H9 (cell line): ENCODE results near the gene MAPT. TPM values are rescaled to one million over a fixed set of nuclear protein-coding genes. Genes with fewer than 3 reads are reported as not detected.

Experiments used
- DNase-seq: peaks from one replicate; pipeline ENCODE4 v3.0.0-alpha.2; 2017
- H2AFZ ChIP-seq: one replicate; pipeline ENCODE4 v1.6.1; 2013; ENCODE audit warnings: mild to moderate bottlenecking, low read length, control low read depth, moderate library complexity
- H2AK5ac ChIP-seq: 2 replicates; pipeline ENCODE4 v1.6.1; 2013; ENCODE audit warnings: low read length, control low read depth, mixed read lengths; ENCODE audit not compliant: insufficient read length
- H2BK120ac ChIP-seq: one replicate; pipeline ENCODE4 v1.6.1; 2013; ENCODE audit warnings: low read depth, mild to moderate bottlenecking, low read length, control low read depth, inconsistent platforms; ENCODE audit not compliant: poor library complexity, severe bottlenecking
- H2BK12ac ChIP-seq: 2 replicates; pipeline ENCODE4 v1.6.1; 2013; ENCODE audit warnings: low read length, control low read depth, mixed read lengths, low read depth; ENCODE audit not compliant: insufficient read length
- H2BK15ac ChIP-seq: 2 replicates; pipeline ENCODE4 v1.6.1; 2013; ENCODE audit warnings: low read depth, low read length, control low read depth
- H2BK20ac ChIP-seq: one replicate; pipeline ENCODE4 v1.6.1; 2013; ENCODE audit warnings: low read depth, mild to moderate bottlenecking, low read length, control low read depth, inconsistent platforms; ENCODE audit not compliant: poor library complexity, severe bottlenecking
- H2BK5ac ChIP-seq: 2 replicates; pipeline ENCODE4 v1.6.1; 2013; ENCODE audit warnings: low read length, control low read depth, mixed read lengths; ENCODE audit not compliant: insufficient read length
- H3K14ac ChIP-seq: 2 replicates; pipeline ENCODE4 v1.6.1; 2013; ENCODE audit warnings: low read length, control low read depth; ENCODE audit not compliant: insufficient read depth
- H3K18ac ChIP-seq: 2 replicates; pipeline ENCODE4 v1.6.1; 2013; ENCODE audit warnings: low read depth, mild to moderate bottlenecking, mixed read lengths, low read length, control low read depth; ENCODE audit not compliant: insufficient read length
- H3K23ac ChIP-seq: 2 replicates; pipeline ENCODE4 v1.6.1; 2013; ENCODE audit warnings: low read length, control low read depth, mixed read lengths, low read depth; ENCODE audit not compliant: insufficient read length
- H3K23me2 ChIP-seq: 2 replicates; pipeline ENCODE4 v1.6.1; 2013; ENCODE audit warnings: low read depth, mild to moderate bottlenecking, mixed read lengths, low read length, control low read depth; ENCODE audit not compliant: insufficient read length, poor library complexity, severe bottlenecking
- H3K27ac ChIP-seq: 2 replicates; pipeline ENCODE4 v1.5.1; 2013; ENCODE audit warnings: low read length, control low read depth, mixed read lengths, low read depth; ENCODE audit not compliant: insufficient read length
- H3K27me3 ChIP-seq: 2 replicates; pipeline ENCODE4 v1.6.1; 2013; ENCODE audit warnings: low read length, control low read depth, inconsistent platforms; ENCODE audit not compliant: insufficient read depth
- H3K4ac ChIP-seq: 2 replicates; pipeline ENCODE4 v1.6.1; 2013; ENCODE audit warnings: low read depth, mild to moderate bottlenecking, control low read depth, inconsistent platforms, low read length, moderate library complexity
- H3K4me1 ChIP-seq: 2 replicates; pipeline ENCODE4 v1.6.1; 2013; ENCODE audit warnings: low read length, control low read depth, inconsistent platforms; ENCODE audit not compliant: insufficient read depth
- H3K4me2 ChIP-seq: 2 replicates; pipeline ENCODE4 v1.6.1; 2013; ENCODE audit warnings: low read length, control low read depth, mixed read lengths; ENCODE audit not compliant: insufficient read length, insufficient read depth
- H3K56ac ChIP-seq: 2 replicates; pipeline ENCODE4 v1.6.1; 2013; ENCODE audit warnings: low read depth, mild to moderate bottlenecking, mixed read lengths, low read length, control low read depth; ENCODE audit not compliant: insufficient read length
- H3K79me1 ChIP-seq: 2 replicates; pipeline ENCODE4 v1.6.1; 2013; ENCODE audit warnings: low read depth, mild to moderate bottlenecking, moderate library complexity, low read length, control low read depth, inconsistent platforms; ENCODE audit not compliant: insufficient read depth, poor library complexity, severe bottlenecking
- H3K79me2 ChIP-seq: 2 replicates; pipeline ENCODE4 v1.6.1; 2013; ENCODE audit warnings: low read length, control low read depth, inconsistent platforms; ENCODE audit not compliant: insufficient read depth
- H3K9ac ChIP-seq: 2 replicates; pipeline ENCODE4 v1.6.1; 2013; ENCODE audit warnings: low read length, control low read depth, mixed read lengths; ENCODE audit not compliant: insufficient read length; ENCODE audit errors: extremely low read depth
- H3K9me3 ChIP-seq: one replicate; pipeline ENCODE4 v1.6.1; 2013; ENCODE audit warnings: low read depth, low read length, inconsistent platforms; ENCODE audit not compliant: control insufficient read depth
- H3T11ph ChIP-seq: one replicate; pipeline ENCODE4 v1.6.1; 2013; ENCODE audit warnings: mild to moderate bottlenecking, low read length, control low read depth, inconsistent platforms
- H4K20me1 ChIP-seq: one replicate; pipeline ENCODE4 v1.6.1; 2013; ENCODE audit not compliant: control insufficient read depth, insufficient read length, insufficient read depth
- H4K5ac ChIP-seq: 2 replicates; pipeline ENCODE4 v1.6.1; 2013; ENCODE audit warnings: low read depth, mild to moderate bottlenecking, mixed read lengths, low read length, control low read depth; ENCODE audit not compliant: insufficient read length
- H4K8ac ChIP-seq: replicated peaks from 2 replicates; pipeline ENCODE4 v1.6.1; 2013; ENCODE audit warnings: low read length, control low read depth, mixed read lengths, low read depth; ENCODE audit not compliant: insufficient read length
- H4K91ac ChIP-seq: 2 replicates; pipeline ENCODE4 v1.6.1; 2013; ENCODE audit warnings: low read depth, mild to moderate bottlenecking, moderate library complexity, mixed read lengths, low read length, control low read depth; ENCODE audit not compliant: insufficient read length
- H3K27ac Mint-ChIP-seq, 3 experiments: 2 replicates in 2 of 3; 3 replicates in 1 of 3; pipeline ENCODE4 v1.8.0; 2020 to 2021; ENCODE audit warnings: mixed read lengths in 3 of 3, mild to moderate bottlenecking in 1 of 3, moderate library complexity in 1 of 3
- H3K27me3 Mint-ChIP-seq: 2 replicates; pipeline ENCODE4 v1.8.0; 2021; ENCODE audit warnings: low read depth, mild to moderate bottlenecking, moderate library complexity, mixed read lengths
- H3K36me3 Mint-ChIP-seq, 3 experiments: 2 replicates in 2 of 3; 3 replicates in 1 of 3; pipeline ENCODE4 v1.8.0; 2020 to 2021; ENCODE audit warnings: low read depth in 3 of 3, mixed read lengths in 3 of 3; ENCODE audit not compliant: insufficient read depth in 1 of 3
- H3K4me1 Mint-ChIP-seq, 2 experiments: 2 replicates each; pipeline ENCODE4 v1.8.0; 2020; ENCODE audit warnings: mixed read lengths in 2 of 2
- H3K4me3 Mint-ChIP-seq, 2 experiments: 2 replicates in 1 of 2; 3 replicates in 1 of 2; pipeline ENCODE4 v1.8.0; 2020 to 2021; ENCODE audit warnings: mild to moderate bottlenecking in 2 of 2, mixed read lengths in 2 of 2, moderate library complexity in 1 of 2
- H3K9me3 Mint-ChIP-seq, 2 experiments: 2 replicates in 1 of 2; 3 replicates in 1 of 2; pipeline ENCODE4 v1.8.0; 2020; ENCODE audit warnings: mild to moderate bottlenecking in 2 of 2, mixed read lengths in 2 of 2, moderate library complexity in 1 of 2
- CTCF ChIP-seq: fragments of 200-600 bp; sonication (generic); conservative IDR thresholded peaks from 3 replicates; pipeline ENCODE4 v1.8.0; 2021; ENCODE audit warnings: antibody characterized with exemption, mild to moderate bottlenecking
- WGBS: extraction: QIAGEN DNeasy Blood & Tissue Kit; methylation state at CpG from one replicate; pipeline ENCODE4 v1.1.7; 2013; ENCODE audit warnings: missing lambda C conversion rate, low lambda C conversion rate, mixed read lengths; ENCODE audit not compliant: insufficient read length; ENCODE audit errors: extremely low coverage; 5-methylcytosine and 5-hydroxymethylcytosine counted together
- total RNA-seq: library from RNA; stranded (reverse); gene quantifications from 2 replicates; pipeline ENCODE4 v1.2.1, GENCODE V29; 2021

The MAPT gene
- total RNA-seq, 1 experiment from 2014 or later: 1.6 TPM

- H3K9me3 Mint-ChIP-seq: peaks cover 0 to 2% of the 10 kb centered on the region in 2 experiments; a peak in 3 of 5 replicates
- peaks cover 26% of the 10 kb centered on the region for H3K23me2 ChIP-seq
- no peak overlapping the region for H2AFZ ChIP-seq
- no peak overlapping the region for H3K18ac ChIP-seq
- H3K4me2 ChIP-seq: peak overlapping the region; percentile 63
- no peak overlapping the region; the same call in 1 of the 2 replicates for H3K14ac ChIP-seq
- H3K4me3 Mint-ChIP-seq: peak overlapping the region; percentile 71 to 88
- H3K9ac ChIP-seq: no peak overlapping the region
- WGBS: no CpG with 5 or more reads among the region's 63 CpGs
- H3K56ac ChIP-seq: no peak overlapping the region
- H2BK120ac ChIP-seq: no peak overlapping the region
- H3K27ac Mint-ChIP-seq: no peak overlapping the region
- no peak overlapping the region for H3K27ac ChIP-seq
- no peak overlapping the region for H2BK5ac ChIP-seq
- no peak overlapping the region for H4K91ac ChIP-seq
- no peak overlapping the region for H2AK5ac ChIP-seq
- H3K79me2 ChIP-seq: no peaks in the 10 kb centered on the region
- no peak overlapping the region for H4K5ac ChIP-seq
- H3K4me1 Mint-ChIP-seq: peaks cover 18 to 28% of the 10 kb centered on the region in 2 experiments
- no peak overlapping the region for H2BK15ac ChIP-seq
- peaks cover 47% of the 10 kb centered on the region for H3K27me3 ChIP-seq
- no peaks in the 10 kb centered on the region for H3K79me1 ChIP-seq
- peaks cover 0 to 2% (median 0%) of the 10 kb centered on the region in 3 experiments; a peak in 2 of 7 replicates for H3K36me3 Mint-ChIP-seq
- no peak overlapping the region for H3K4ac ChIP-seq
- no peak overlapping the region for H3K23ac ChIP-seq
- H4K8ac ChIP-seq: no peak overlapping the region
- no peaks in the 10 kb centered on the region for H3K4me1 ChIP-seq
- no peak overlapping the region for H3T11ph ChIP-seq
- H2BK12ac ChIP-seq: no peak overlapping the region
- H3K9me3 ChIP-seq: no peaks in the 10 kb centered on the region
- peak; percentile 30; the same call in 1 of the 3 replicates for TF ChIP-seq CTCF
- H4K20me1 ChIP-seq: no peaks in the 10 kb centered on the region
- peak; percentile 59 for DNase-seq
- H2BK20ac ChIP-seq: no peak overlapping the region
- peaks cover 93% of the 10 kb centered on the region for H3K27me3 Mint-ChIP-seq
These were observed 1.1 kb downstream of the MAPT start for GRCh38 chr17:45895304-45895968.
